HepG2 (cell line): ENCODE measurements around the gene DAZAP1. TPM values are rescaled to one million over a fixed set of nuclear protein-coding genes. Genes with fewer than 3 reads are reported as not detected.

Experiments used
- DMAP1 ChIP-seq: IDR thresholded peaks from 2 replicates; pipeline ENCODE4 v1.6.1; 2016
- DPF2 ChIP-seq: sonication (generic); formaldehyde crosslinking; IDR thresholded peaks from 2 replicates; pipeline ENCODE4 v1.4.0; 2020; ENCODE audit warnings: mild to moderate bottlenecking, low read depth, missing genetic modification reagents, borderline replicate concordance
- HCFC1 ChIP-seq: fragments of 150-350 bp; IDR thresholded peaks from 2 replicates; pipeline ENCODE4 v1.6.1; 2014; ENCODE audit warnings: low read depth, low read length
- PCBP1 ChIP-seq: fragments of 200-400 bp; formaldehyde crosslinking; IDR thresholded peaks from 2 replicates; pipeline ENCODE4 v1.6.1; 2017; ENCODE audit warnings: mild to moderate bottlenecking, low read depth, low read length, borderline replicate concordance
- PHF21A ChIP-seq: sonication (generic); formaldehyde crosslinking; IDR thresholded peaks from 2 replicates; pipeline ENCODE4 v1.5.0; 2020; ENCODE audit warnings: mild to moderate bottlenecking, missing genetic modification reagents
- RARG ChIP-seq: sonication (generic); formaldehyde crosslinking; IDR thresholded peaks from 2 replicates; pipeline ENCODE4 v1.4.0; 2020; ENCODE audit warnings: low read depth, mild to moderate bottlenecking, missing genetic modification reagents
- TAF1 ChIP-seq: sonication (generic); formaldehyde crosslinking; IDR thresholded peaks from 2 replicates; pipeline ENCODE4 v1.4.0; 2020; ENCODE audit warnings: missing genetic modification reagents
- ZNF557 ChIP-seq: sonication (generic); formaldehyde crosslinking; IDR thresholded peaks from 2 replicates; pipeline ENCODE4 v1.4.0; 2020; ENCODE audit warnings: missing genetic modification reagents
- ZSCAN29 ChIP-seq: sonication (generic); formaldehyde crosslinking; conservative IDR thresholded peaks from 2 replicates; pipeline ENCODE4 v1.4.0; 2020; ENCODE audit warnings: mild to moderate bottlenecking, missing genetic modification reagents
- ZZZ3 ChIP-seq: sonication (generic); formaldehyde crosslinking; IDR thresholded peaks from 2 replicates; pipeline ENCODE4 v1.4.0; 2020; ENCODE audit warnings: missing genetic modification reagents, mild to moderate bottlenecking, borderline replicate concordance
- polyA plus RNA-seq, 8 experiments: library from polyadenylated mRNA; depleted of rRNA in 3 of 8; stranded (reverse) in 7 of 8; unstranded in 1 of 8; fragments of >200 nt; fragmentation: Illumina TruSeq in 4 of 8; extraction: Trizol in 4 of 8; gene quantifications; 2 replicates each; pipeline versions ENCODE4 v1.2.1 to v1.2.3, GENCODE V29; 2011 to 2016; ENCODE audit warnings: low read depth in 4 of 8, missing spikeins in 1 of 8, mixed read lengths in 1 of 8; ENCODE audit not compliant: insufficient read depth in 1 of 8
- total RNA-seq, 5 experiments: library from RNA; depleted of rRNA; stranded (reverse); fragments of >200 nt; fragmentation: Illumina TruSeq; extraction: Trizol; gene quantifications; 2 replicates each; pipeline ENCODE4 v1.2.3, GENCODE V29; 2016; ENCODE audit warnings: low read depth in 1 of 5
- TF ChIP-seq, protein P1 (sequence below): sonication (generic); formaldehyde crosslinking; IDR thresholded peaks from 2 replicates; pipeline ENCODE4 v1.4.0; 2020; ENCODE audit warnings: mild to moderate bottlenecking, missing genetic modification reagents
- TF ChIP-seq, protein P2 (sequence below): sonication (generic); formaldehyde crosslinking; IDR thresholded peaks from 2 replicates; pipeline ENCODE4 v1.4.0; 2020; ENCODE audit warnings: mild to moderate bottlenecking, missing genetic modification reagents
- TF ChIP-seq, protein P3 (sequence below), 2 experiments: sonication (generic) in 1 of 2; formaldehyde crosslinking in 1 of 2; IDR thresholded peaks; 2 replicates each; pipeline versions ENCODE4 v1.6.1 to v1.9.0; 2014 to 2022; ENCODE audit warnings: antibody characterized with exemption in 1 of 2, borderline replicate concordance in 1 of 2, inconsistent platforms in 1 of 2, low read depth in 1 of 2, missing genetic modification reagents in 1 of 2
- TF ChIP-seq, protein P4 (sequence below): sonication (generic); formaldehyde crosslinking; IDR thresholded peaks from 2 replicates; pipeline ENCODE4 v1.4.0; 2020; ENCODE audit warnings: missing genetic modification reagents

DAZAP1 gene
- total and polyA plus RNA-seq, 2 of the 13 experiments (the other 11 are each of a cell fraction or from before 2014, with no cell fraction given) = 63.3 to 79.2 TPM

DNA sequence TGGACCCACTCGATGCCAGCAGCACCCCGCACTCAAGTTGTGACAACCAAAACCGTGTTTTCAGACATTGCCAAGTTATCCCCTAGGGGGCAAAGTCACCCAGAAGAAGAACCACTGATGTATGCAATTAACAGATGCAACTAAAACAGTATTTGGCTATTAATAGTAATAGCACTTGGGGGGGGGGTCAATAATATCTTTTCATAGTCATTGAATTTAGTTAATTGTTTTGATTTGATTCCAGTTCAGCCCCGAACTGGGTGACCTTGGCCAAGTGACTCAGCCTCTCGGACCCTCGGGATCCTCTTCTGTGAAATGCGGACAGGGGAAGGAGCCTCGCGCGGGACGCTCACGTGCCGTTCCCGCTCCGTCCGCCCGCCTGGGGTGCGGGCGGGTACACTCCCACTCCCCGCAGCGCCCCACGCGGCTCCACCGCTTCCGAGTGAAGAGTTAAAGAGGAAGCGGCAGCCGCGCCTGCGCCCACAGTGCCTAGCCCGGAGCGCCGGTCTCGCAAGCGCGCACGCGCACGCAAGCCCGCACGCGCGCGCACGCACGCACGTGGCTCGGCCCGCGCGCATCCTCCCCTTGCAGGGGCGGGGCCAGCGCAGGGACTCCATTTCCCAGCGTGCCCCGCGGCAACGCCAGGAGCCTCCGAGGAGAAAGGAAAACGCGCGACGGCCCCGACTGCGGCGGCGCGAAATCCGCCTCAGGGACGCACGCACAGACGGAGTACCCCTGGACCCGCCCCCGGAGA is 435 bp upstream of the DAZAP1 start (continued):
- TF ChIP-seq, protein P1, sequence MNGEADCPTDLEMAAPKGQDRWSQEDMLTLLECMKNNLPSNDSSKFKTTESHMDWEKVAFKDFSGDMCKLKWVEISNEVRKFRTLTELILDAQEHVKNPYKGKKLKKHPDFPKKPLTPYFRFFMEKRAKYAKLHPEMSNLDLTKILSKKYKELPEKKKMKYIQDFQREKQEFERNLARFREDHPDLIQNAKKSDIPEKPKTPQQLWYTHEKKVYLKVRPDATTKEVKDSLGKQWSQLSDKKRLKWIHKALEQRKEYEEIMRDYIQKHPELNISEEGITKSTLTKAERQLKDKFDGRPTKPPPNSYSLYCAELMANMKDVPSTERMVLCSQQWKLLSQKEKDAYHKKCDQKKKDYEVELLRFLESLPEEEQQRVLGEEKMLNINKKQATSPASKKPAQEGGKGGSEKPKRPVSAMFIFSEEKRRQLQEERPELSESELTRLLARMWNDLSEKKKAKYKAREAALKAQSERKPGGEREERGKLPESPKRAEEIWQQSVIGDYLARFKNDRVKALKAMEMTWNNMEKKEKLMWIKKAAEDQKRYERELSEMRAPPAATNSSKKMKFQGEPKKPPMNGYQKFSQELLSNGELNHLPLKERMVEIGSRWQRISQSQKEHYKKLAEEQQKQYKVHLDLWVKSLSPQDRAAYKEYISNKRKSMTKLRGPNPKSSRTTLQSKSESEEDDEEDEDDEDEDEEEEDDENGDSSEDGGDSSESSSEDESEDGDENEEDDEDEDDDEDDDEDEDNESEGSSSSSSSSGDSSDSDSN = no peak; the same call in 1 of the 2 replicates
- TF ChIP-seq TAF1 (CRISPR knock-in tag) (no peak; the same call in 1 of the 2 replicates), RARG (CRISPR knock-in tag) (no peak), ZZZ3 (no peak), DMAP1 (CRISPR knock-in tag) (no peak; the same call in 1 of the 2 replicates), HCFC1 (peak; percentile 85), PCBP1 (no peak), ZNF557 (CRISPR knock-in tag) (no peak), ZSCAN29 (CRISPR knock-in tag) (no peak), DPF2 (CRISPR knock-in tag) (no peak), PHF21A (peak; percentile 47)
- TF ChIP-seq, protein P2, sequence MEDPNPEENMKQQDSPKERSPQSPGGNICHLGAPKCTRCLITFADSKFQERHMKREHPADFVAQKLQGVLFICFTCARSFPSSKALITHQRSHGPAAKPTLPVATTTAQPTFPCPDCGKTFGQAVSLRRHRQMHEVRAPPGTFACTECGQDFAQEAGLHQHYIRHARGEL = no peak
- TF ChIP-seq, protein P3, sequence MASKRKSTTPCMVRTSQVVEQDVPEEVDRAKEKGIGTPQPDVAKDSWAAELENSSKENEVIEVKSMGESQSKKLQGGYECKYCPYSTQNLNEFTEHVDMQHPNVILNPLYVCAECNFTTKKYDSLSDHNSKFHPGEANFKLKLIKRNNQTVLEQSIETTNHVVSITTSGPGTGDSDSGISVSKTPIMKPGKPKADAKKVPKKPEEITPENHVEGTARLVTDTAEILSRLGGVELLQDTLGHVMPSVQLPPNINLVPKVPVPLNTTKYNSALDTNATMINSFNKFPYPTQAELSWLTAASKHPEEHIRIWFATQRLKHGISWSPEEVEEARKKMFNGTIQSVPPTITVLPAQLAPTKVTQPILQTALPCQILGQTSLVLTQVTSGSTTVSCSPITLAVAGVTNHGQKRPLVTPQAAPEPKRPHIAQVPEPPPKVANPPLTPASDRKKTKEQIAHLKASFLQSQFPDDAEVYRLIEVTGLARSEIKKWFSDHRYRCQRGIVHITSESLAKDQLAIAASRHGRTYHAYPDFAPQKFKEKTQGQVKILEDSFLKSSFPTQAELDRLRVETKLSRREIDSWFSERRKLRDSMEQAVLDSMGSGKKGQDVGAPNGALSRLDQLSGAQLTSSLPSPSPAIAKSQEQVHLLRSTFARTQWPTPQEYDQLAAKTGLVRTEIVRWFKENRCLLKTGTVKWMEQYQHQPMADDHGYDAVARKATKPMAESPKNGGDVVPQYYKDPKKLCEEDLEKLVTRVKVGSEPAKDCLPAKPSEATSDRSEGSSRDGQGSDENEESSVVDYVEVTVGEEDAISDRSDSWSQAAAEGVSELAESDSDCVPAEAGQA (IDR thresholded peaks at IDR 0.05; ENCODE audit: low read depth) = peak; percentile 45; the same call in 1 of the 2 replicates
- TF ChIP-seq, protein P3 (CRISPR knock-in tag; IDR thresholded peaks at IDR 0.05; ENCODE audit: borderline replicate concordance) = 0 out of 2 replicates have a peak, but pooled peaks have one; percentile 28
- TF ChIP-seq, protein P4, sequence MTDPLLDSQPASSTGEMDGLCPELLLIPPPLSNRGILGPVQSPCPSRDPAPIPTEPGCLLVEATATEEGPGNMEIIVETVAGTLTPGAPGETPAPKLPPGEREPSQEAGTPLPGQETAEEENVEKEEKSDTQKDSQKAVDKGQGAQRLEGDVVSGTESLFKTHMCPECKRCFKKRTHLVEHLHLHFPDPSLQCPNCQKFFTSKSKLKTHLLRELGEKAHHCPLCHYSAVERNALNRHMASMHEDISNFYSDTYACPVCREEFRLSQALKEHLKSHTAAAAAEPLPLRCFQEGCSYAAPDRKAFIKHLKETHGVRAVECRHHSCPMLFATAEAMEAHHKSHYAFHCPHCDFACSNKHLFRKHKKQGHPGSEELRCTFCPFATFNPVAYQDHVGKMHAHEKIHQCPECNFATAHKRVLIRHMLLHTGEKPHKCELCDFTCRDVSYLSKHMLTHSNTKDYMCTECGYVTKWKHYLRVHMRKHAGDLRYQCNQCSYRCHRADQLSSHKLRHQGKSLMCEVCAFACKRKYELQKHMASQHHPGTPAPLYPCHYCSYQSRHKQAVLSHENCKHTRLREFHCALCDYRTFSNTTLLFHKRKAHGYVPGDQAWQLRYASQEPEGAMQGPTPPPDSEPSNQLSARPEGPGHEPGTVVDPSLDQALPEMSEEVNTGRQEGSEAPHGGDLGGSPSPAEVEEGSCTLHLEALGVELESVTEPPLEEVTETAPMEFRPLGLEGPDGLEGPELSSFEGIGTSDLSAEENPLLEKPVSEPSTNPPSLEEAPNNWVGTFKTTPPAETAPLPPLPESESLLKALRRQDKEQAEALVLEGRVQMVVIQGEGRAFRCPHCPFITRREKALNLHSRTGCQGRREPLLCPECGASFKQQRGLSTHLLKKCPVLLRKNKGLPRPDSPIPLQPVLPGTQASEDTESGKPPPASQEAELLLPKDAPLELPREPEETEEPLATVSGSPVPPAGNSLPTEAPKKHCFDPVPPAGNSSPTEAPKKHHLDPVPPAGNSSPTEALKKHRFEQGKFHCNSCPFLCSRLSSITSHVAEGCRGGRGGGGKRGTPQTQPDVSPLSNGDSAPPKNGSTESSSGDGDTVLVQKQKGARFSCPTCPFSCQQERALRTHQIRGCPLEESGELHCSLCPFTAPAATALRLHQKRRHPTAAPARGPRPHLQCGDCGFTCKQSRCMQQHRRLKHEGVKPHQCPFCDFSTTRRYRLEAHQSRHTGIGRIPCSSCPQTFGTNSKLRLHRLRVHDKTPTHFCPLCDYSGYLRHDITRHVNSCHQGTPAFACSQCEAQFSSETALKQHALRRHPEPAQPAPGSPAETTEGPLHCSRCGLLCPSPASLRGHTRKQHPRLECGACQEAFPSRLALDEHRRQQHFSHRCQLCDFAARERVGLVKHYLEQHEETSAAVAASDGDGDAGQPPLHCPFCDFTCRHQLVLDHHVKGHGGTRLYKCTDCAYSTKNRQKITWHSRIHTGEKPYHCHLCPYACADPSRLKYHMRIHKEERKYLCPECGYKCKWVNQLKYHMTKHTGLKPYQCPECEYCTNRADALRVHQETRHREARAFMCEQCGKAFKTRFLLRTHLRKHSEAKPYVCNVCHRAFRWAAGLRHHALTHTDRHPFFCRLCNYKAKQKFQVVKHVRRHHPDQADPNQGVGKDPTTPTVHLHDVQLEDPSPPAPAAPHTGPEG (CRISPR knock-in tag) = 0 out of 2 replicates have a peak, but pooled peaks have one; percentile 26
